Measurements from ENCODE around the gene TLE4.
"Not testable (repeated sequence)": the region's sequence is repeated elsewhere in the genome, so short reads cannot be mapped to it uniquely, and the experiment has no call there.

The TLE4 gene

GRCh38 chr9:79537838-79538237, 33.9 kb upstream of the TLE4 start:
- Histone ChIP-seq H3K27me3 (no peaks in the 10 kb centered on the region), H3K27ac (no peak overlapping the region), H3K4me3 (ENCODE audit: low read depth in 1 of 2, low read length in 1 of 2) (no peak overlapping the region), H3K4me1 (ENCODE audit: control insufficient read depth in 1 of 2, insufficient read depth in 1 of 2, low read depth in 1 of 2, low read length in 1 of 2) (no peaks in the 10 kb centered on the region), H3K36me3 (no peaks in the 10 kb centered on the region), H3K9me3 (no peaks in the 10 kb centered on the region)
- no peak for TF ChIP-seq CTCF (IDR thresholded peaks at IDR 0.05)

- H3K4me1 ChIP-seq (ENCODE audit: control insufficient read depth in 1 of 2, insufficient read depth in 1 of 2, low read depth in 1 of 2, low read length in 1 of 2), result no peaks in the 10 kb centered on the region
- TF ChIP-seq CTCF (IDR thresholded peaks at IDR 0.05), result no peak
- H3K9me3 ChIP-seq, result no peaks in the 10 kb centered on the region
- no peaks in the 10 kb centered on the region for H3K27me3 ChIP-seq
- no peak overlapping the region for H3K27ac ChIP-seq
- no peak overlapping the region for H3K4me3 ChIP-seq (ENCODE audit: low read depth in 1 of 2, low read length in 1 of 2)
- H3K36me3 ChIP-seq, result no peaks in the 10 kb centered on the region
Observed at GRCh38 chr9:79542735-79543620, 28.8 kb upstream of the TLE4 start.

DNA sequence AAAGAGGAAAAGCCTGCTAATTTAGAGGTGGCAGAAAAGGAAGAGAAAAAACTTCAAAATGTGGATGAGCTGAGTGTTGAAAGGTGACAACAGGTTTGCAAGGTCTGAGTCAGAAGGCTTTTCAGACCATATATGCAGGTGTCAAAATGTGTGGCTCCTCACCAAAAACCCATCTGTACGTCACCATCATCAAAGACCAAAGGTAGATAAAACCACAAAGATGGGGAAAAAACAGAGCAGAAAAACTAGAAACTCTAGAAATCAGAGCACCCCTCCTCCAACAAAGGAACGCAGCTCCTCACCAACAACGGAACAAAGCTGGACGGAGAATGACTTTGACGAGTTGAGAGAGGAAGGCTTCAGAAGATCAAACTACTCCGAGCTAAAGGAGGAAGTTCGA, 27.4 kb upstream of the TLE4 start:
- not testable (repeated sequence) for H3K36me3 ChIP-seq; H3K4me1 ChIP-seq (ENCODE audit: control insufficient read depth in 1 of 2, insufficient read depth in 1 of 2, low read depth in 1 of 2, low read length in 1 of 2); H3K27me3 ChIP-seq; H3K4me3 ChIP-seq (ENCODE audit: low read depth in 1 of 2, low read length in 1 of 2); H3K27ac ChIP-seq; H3K9me3 ChIP-seq

DNA sequence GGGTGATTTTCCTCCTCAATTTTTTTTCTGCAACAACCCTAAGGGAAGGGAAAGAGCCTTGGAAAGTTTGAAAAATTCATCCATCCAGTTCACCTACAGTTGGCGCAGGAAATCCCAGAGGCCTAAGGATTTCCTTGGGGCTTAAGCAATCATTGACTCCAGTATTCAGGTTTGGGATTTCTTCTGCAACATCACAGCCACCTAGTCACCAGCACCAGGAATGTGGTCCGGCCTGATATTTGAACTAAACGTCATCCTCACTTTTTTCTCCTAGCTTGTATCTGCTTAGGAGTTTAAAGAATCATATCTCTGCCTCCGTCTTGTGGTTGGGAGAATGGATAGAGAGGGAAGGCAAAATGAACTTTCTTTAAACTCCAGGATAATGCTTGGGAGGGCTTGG, 20.2 kb upstream of the TLE4 start:
- Histone ChIP-seq H3K4me3 (ENCODE audit: low read depth in 1 of 2, low read length in 1 of 2) (no peak overlapping the region), H3K27ac (no peak overlapping the region), H3K4me1 (ENCODE audit: control insufficient read depth in 1 of 2, insufficient read depth in 1 of 2, low read depth in 1 of 2, low read length in 1 of 2) (peaks cover 0 to 9% of the 10 kb centered on the region in 2 experiments), H3K27me3 (no peaks in the 10 kb centered on the region), H3K9me3 (no peaks in the 10 kb centered on the region), H3K36me3 (no peaks in the 10 kb centered on the region)
- TF ChIP-seq CTCF (IDR thresholded peaks at IDR 0.05), result no peak

DNA sequence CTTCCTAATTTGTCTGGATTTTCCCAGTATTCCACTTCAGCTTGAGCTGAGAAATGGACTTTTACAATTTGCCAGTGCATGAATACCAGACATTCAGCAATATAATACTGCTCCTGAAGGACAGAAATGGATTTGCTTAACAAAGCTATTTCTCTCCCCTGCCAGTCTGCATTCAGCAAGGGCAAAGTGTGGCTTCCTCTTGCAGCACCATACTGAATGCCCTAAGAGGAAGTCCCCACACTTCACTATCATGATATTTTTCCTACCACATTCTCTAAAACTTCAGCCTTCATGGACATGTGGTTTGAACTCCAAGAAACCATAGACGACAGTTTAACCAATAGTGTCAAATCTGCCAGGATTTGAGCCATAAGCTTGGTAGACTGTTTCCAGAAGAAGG, 19.8 kb upstream of the TLE4 start:
- H3K36me3 ChIP-seq, result no peaks in the 10 kb centered on the region
- H3K27me3 ChIP-seq, result no peaks in the 10 kb centered on the region
- no peaks in the 10 kb centered on the region for H3K9me3 ChIP-seq
- peaks cover 0 to 9% of the 10 kb centered on the region in 2 experiments for H3K4me1 ChIP-seq (ENCODE audit: control insufficient read depth in 1 of 2, insufficient read depth in 1 of 2, low read depth in 1 of 2, low read length in 1 of 2)
- no peak overlapping the region for H3K27ac ChIP-seq
- no peak for TF ChIP-seq CTCF (IDR thresholded peaks at IDR 0.05)
- H3K4me3 ChIP-seq (ENCODE audit: low read depth in 1 of 2, low read length in 1 of 2), result no peak overlapping the region

- Histone ChIP-seq H3K27ac (no peak overlapping the region), H3K4me1 (ENCODE audit: control insufficient read depth in 1 of 2, insufficient read depth in 1 of 2, low read depth in 1 of 2, low read length in 1 of 2) (peaks cover 0 to 9% of the 10 kb centered on the region in 2 experiments), H3K9me3 (no peaks in the 10 kb centered on the region), H3K36me3 (no peaks in the 10 kb centered on the region), H3K4me3 (ENCODE audit: low read depth in 1 of 2, low read length in 1 of 2) (no peak overlapping the region), H3K27me3 (no peaks in the 10 kb centered on the region)
- no peak for TF ChIP-seq CTCF (IDR thresholded peaks at IDR 0.05)
Observed at GRCh38 chr9:79555474-79556089, 16.2 kb upstream of the TLE4 start.
